ENCODE results near the gene NKD1.

GRCh38 chr16:50519602-50520001 is 28.6 kb upstream of the NKD1 start:
- TF ChIP-seq POLR2A (IDR thresholded peaks at IDR 0.05) (no peak), CTCF (IDR thresholded peaks at IDR 0.05) (no peak)

Data from breast epithelium (tissue), 3 donors.